Upper lobe of right lung (tissue), 1 donor: ENCODE measurements around the gene DPP9. TPM values are rescaled to one million over a fixed set of nuclear protein-coding genes. Genes with fewer than 3 reads are reported as not detected.

Experiments used
- ATAC-seq: fragments of 200-7000 bp; cut with Tn5 transposase; one replicate; pipeline ENCODE4 v1.9.1; 2020; ENCODE audit warnings: mild to moderate bottlenecking, moderate library complexity
- DNase-seq: peaks from one replicate; pipeline ENCODE4 v3.0.0-alpha.2; 2020
- H3K27ac ChIP-seq: fragments of 200-600 bp; one replicate; pipeline ENCODE4 v1.8.0; 2022
- H3K27me3 ChIP-seq: fragments of 200-600 bp; one replicate; pipeline ENCODE4 v1.8.0; 2022; ENCODE audit warnings: mild to moderate bottlenecking
- H3K36me3 ChIP-seq: fragments of 200-600 bp; one replicate; pipeline ENCODE4 v1.8.0; 2022
- H3K4me1 ChIP-seq: fragments of 200-600 bp; one replicate; pipeline ENCODE4 v1.8.0; 2022
- H3K4me3 ChIP-seq: fragments of 200-600 bp; one replicate; pipeline ENCODE4 v1.8.0; 2022; ENCODE audit warnings: mild to moderate bottlenecking
- H3K9me3 ChIP-seq: fragments of 200-600 bp; one replicate; pipeline ENCODE4 v1.8.0; 2022
- intact Hi-C: fragments of 100-400 bp; cut with DNase I; formaldehyde crosslinking; loops from one replicate; pipeline ENCODE4 v1.11.0; 2022
- total RNA-seq: library from RNA; stranded (reverse); fragmentation: NEBNext Ultra II Directional; extraction: Animal tissue kit (Norgen Biotek cat#: 25700); gene quantifications from one replicate; pipeline ENCODE4 v1.2.1, GENCODE V29; 2021
- TF ChIP-seq, protein P1 (sequence below): fragments of 200-600 bp; IDR thresholded peaks from one replicate; pipeline ENCODE4 v1.8.0; 2022; ENCODE audit warnings: antibody characterized with exemption
- donor health status: DM: no; HTN: yes; CAD: no; lungs with severe emphysema.

DPP9 gene
- total RNA-seq, 1 donor from 2014 or later = 75.8 TPM

GRCh38 chr19:4678881-4679790 is 44.5 kb downstream of the DPP9 start:
- no peak for DNase-seq
- TF ChIP-seq, protein P1, sequence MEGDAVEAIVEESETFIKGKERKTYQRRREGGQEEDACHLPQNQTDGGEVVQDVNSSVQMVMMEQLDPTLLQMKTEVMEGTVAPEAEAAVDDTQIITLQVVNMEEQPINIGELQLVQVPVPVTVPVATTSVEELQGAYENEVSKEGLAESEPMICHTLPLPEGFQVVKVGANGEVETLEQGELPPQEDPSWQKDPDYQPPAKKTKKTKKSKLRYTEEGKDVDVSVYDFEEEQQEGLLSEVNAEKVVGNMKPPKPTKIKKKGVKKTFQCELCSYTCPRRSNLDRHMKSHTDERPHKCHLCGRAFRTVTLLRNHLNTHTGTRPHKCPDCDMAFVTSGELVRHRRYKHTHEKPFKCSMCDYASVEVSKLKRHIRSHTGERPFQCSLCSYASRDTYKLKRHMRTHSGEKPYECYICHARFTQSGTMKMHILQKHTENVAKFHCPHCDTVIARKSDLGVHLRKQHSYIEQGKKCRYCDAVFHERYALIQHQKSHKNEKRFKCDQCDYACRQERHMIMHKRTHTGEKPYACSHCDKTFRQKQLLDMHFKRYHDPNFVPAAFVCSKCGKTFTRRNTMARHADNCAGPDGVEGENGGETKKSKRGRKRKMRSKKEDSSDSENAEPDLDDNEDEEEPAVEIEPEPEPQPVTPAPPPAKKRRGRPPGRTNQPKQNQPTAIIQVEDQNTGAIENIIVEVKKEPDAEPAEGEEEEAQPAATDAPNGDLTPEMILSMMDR = no peak

GRCh38 chr19:4676955-4677731 is 46.5 kb downstream of the DPP9 start:
- TF ChIP-seq, protein P1 = peak; percentile 54
- H3K4me1 ChIP-seq = no peaks in the 10 kb centered on the region
- H3K27ac ChIP-seq = no peak overlapping the region
- no peaks in the 10 kb centered on the region for H3K27me3 ChIP-seq
- ATAC-seq (peak; percentile 80), DNase-seq (no peak)
- no peaks in the 10 kb centered on the region for H3K9me3 ChIP-seq
- no peak overlapping the region for H3K4me3 ChIP-seq
- intact Hi-C loops = no loop called here
- peaks cover 58% of the 10 kb centered on the region for H3K36me3 ChIP-seq

More at GRCh38 chr19:4678881-4679790, 44.5 kb downstream of the DPP9 start:
- no peak overlapping the region for H3K27ac ChIP-seq
- peak; percentile 41 for ATAC-seq
- intact Hi-C loops = no loop called here
- H3K36me3 ChIP-seq = peaks cover 78% of the 10 kb centered on the region
- no peaks in the 10 kb centered on the region for H3K4me1 ChIP-seq
- H3K9me3 ChIP-seq = no peaks in the 10 kb centered on the region
- no peaks in the 10 kb centered on the region for H3K27me3 ChIP-seq
- no peak overlapping the region for H3K4me3 ChIP-seq

DNA sequence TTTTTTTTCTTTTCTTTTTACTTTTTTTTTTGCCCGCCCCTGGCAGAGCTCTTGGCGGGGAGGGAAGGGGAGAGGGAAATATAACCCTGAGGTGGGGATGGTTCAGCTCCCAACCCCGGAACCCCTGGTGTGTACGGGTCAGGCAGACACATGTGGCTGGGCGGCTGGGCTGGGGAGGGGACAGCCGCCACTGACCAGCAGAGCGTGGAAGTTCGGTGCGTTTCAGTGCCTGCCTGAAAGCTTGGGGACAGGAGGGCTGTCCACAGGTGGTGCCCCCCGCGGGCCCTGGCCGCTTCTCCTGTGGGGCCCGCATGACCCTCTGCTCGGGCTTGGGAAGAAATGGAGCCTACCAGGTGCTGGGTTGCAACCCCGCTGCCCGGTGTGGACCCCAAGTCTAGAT is 48.3 kb downstream of the DPP9 start:
- H3K27me3 ChIP-seq = no peaks in the 10 kb centered on the region
- ATAC-seq = no peak
- no peak for DNase-seq
- H3K27ac ChIP-seq = no peak overlapping the region
- intact Hi-C loops = no loop called here
- peaks cover 5% of the 10 kb centered on the region for H3K4me1 ChIP-seq
- TF ChIP-seq, protein P1 = no peak
- no peaks in the 10 kb centered on the region for H3K9me3 ChIP-seq
- H3K4me3 ChIP-seq = no peak overlapping the region
- peaks cover 42% of the 10 kb centered on the region for H3K36me3 ChIP-seq

DNA sequence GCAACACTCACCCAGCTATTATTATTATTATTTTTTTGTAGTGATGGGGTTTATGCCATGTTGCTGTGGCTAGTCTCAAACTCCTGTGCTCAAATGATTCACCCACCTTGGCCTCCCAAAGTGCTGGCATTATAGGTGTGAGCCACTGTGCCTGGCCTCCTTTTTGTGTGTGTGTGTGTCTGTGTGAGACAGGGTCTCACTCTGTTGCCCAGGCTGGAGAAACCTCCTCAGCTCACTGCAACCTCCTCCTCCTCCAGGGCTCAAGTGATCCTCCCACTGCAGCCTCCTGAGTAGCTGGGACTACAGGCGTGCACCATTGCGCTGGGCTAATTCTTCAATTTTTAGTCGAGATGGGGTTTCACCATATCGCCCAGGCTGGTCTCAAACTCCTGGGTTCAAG is 49.9 kb downstream of the DPP9 start:
- no peak for ATAC-seq
- intact Hi-C loops = no loop called here
- TF ChIP-seq, protein P1 = no peak
- Histone ChIP-seq H3K36me3 (peaks cover 33% of the 10 kb centered on the region), H3K27ac (no peak overlapping the region), H3K27me3 (no peaks in the 10 kb centered on the region), H3K4me1 (peaks cover 13% of the 10 kb centered on the region), H3K9me3 (no peaks in the 10 kb centered on the region), H3K4me3 (no peak overlapping the region)
- DNase-seq = no peak

GRCh38 chr19:4673216-4673615 is 50.4 kb downstream of the DPP9 start:
- DNase-seq = no peak
- H3K36me3 ChIP-seq = peaks cover 36% of the 10 kb centered on the region
- no peaks in the 10 kb centered on the region for H3K27me3 ChIP-seq
- TF ChIP-seq, protein P1 = no peak
- H3K27ac ChIP-seq = no peak overlapping the region
- ATAC-seq = no peak
- no peak overlapping the region for H3K4me3 ChIP-seq
- H3K9me3 ChIP-seq = no peaks in the 10 kb centered on the region
- peaks cover 15% of the 10 kb centered on the region for H3K4me1 ChIP-seq
- intact Hi-C loops = no loop called here
